T-helper 2 cell treated with Interferon-gamma antibody and Interleukin-4, amounts not matched to agents 100 ng/mL and 5 ng/mL, for 36 hours (primary cell): ENCODE measurements around the gene ITGBL1. TPM values are rescaled to one million over a fixed set of nuclear protein-coding genes. Genes with fewer than 3 reads are reported as not detected.

Experiments used
- intact Hi-C: fragments of 100-400 bp; cut with micrococcal nuclease; formaldehyde crosslinking; loops from one replicate; pipeline ENCODE4 v1.15.1; 2023
- total RNA-seq: library from RNA; stranded (reverse); gene quantifications from 2 replicates; pipeline ENCODE4 v1.2.3, GENCODE V29; 2022

Gene ITGBL1
- total RNA-seq, 1 donor from 2014 or later, result not detected

GRCh38 chr13:101738336-101738735, 285.9 kb downstream of the ITGBL1 start:
- intact Hi-C loops, result no loop called here

- intact Hi-C loops, result no loop called here
These were observed 287.1 kb downstream of the ITGBL1 start for GRCh38 chr13:101739382-101740178.

GRCh38 chr13:101746513-101746912, 294.0 kb downstream of the ITGBL1 start:
- intact Hi-C loops, result no loop called here

GRCh38 chr13:101747039-101747438, 294.6 kb downstream of the ITGBL1 start:
- intact Hi-C loops, result no loop called here

- intact Hi-C loops, result no loop called here
These were observed 297.1 kb downstream of the ITGBL1 start for GRCh38 chr13:101749584-101749983.

DNA sequence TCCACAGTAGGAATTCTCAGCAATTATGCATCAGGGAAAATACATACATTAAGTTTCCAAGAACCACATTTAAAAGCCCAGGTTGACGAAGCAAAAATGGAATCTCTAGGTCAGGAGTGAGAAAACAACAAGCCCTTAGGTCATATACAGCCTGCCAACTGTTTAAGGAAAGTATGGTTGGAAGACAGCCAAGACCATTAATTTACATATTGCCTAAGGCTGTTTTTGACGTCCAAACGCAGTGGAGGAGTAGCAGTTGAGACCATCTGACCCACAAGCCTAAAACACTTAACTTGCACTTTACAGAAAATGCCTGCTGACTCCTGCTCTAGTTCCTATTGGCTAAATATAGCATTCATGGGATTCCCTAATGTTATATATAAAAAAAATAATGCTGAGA, 299.0 kb downstream of the ITGBL1 start:
- intact Hi-C loops, result no loop called here

DNA sequence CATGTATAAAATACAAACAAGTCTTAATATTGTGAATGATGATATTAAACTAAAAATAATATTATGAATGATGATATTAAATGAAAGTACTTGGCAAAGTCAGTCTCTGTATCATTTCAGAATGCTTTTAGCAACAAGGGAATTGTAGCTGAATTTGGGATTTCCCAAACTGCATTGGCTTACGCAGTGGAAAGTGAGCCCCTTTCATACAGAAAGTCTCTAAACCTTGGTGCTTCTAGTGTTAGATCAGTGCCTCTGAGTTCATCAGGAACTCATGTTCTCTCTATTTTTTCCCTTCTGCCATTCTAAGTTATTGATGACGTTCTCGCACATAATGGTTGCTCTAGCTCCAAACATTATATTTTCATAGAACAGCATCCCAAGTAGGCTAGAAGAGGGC, 300.0 kb downstream of the ITGBL1 start:
- intact Hi-C loops, result no loop called here

GRCh38 chr13:101755228-101755887, 302.9 kb downstream of the ITGBL1 start:
- intact Hi-C loops, result no loop called here

GRCh38 chr13:101757446-101758039, 305.1 kb downstream of the ITGBL1 start:
- intact Hi-C loops, result loop anchor here (1.0 kb wide), 2 partner anchors 243 to 613 kb away; no protein-coding TSS in a partner anchor

- intact Hi-C loops, result no loop called here
These were observed 310.7 kb downstream of the ITGBL1 start for GRCh38 chr13:101763191-101763590.

Other genes with a start within 250 kb of the ITGBL1 start
- not detected in 2 replicates for gene NALCN, start 36.2 kb upstream of the ITGBL1 start, total RNA-seq